HT-29 (cell line): ENCODE results near the gene GREB1. TPM values are rescaled to one million over a fixed set of nuclear protein-coding genes. Genes with fewer than 3 reads are reported as not detected.

Source experiments
- DNase-seq: peaks from one replicate; pipeline ENCODE4 v3.0.0-alpha.2; 2015; ENCODE audit warnings: low spot score
- small RNA-seq: library from RNA; depleted of rRNA; stranded (forward); fragments of <200 nt; gene quantifications from one replicate; pipeline ENCODE3, GENCODE V24; 2014
- total RNA-seq: library from RNA; depleted of rRNA; stranded (reverse); fragments of >200 nt; shearing (Covaris generic); gene quantifications from 2 replicates; pipeline ENCODE4 v1.2.3, GENCODE V29; 2014; rRNA removed

GREB1 gene
- total RNA-seq, 1 experiment from 2014 or later, result not detected

DNA sequence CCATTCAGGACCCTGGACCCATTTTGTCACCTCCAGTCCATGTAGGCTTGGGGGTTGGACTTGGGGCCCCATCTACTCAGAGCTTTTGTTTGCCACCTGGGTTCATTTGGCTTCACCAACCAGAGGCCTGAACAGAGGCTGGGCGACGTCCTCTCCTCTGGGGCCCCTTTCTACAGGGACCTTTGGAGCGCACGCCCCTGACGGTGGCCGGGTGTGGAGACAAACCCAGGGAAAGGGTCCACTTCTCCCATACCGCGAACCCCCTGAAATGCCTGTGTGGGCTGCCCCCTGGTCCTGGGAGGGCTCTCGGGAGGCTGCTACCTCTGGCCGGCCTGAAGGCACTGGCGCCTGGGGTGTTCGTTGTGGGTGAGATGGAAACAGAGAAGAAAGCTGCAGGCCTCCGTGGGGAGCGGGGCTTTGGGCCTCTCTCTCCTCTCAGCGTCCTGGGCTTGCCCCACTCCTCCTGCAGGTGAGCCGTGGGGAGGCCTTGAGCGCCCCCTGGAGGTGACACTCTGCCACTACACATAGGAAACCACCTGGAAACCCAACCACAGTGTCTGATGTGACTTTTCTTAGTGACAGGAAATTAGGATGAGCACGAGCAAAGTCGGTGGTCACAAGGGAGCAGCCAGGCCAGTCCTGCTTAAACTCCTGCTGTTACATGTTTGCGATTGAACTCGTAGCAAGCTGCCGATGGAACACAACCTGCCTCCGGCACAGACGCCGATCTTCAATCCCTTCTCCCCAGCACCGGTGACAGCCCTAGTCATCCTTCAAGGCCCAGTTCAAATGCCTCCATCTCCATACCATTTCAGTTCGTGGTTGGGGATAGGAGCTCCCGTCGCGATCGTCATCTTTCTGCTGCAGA is 148.1 kb downstream of the GREB1 start:
- peak; percentile 59 for DNase-seq

DNA sequence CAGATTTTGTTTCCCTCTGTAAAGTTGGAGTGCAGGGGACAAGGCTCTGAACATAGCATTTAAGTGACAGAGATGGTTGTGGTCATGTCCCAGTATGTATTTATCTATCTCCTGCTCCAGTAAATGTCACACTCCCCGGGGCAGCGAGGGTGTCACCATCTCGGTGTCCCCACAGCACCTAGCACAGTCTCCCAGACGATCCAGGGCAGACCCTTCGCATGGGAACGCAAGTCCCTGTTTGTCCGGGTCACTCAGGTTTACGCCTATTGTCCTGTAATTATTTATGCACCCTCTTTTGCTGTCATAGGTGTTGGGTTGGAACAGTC is 148.7 kb downstream of the GREB1 start:
- no peak for DNase-seq

DNA sequence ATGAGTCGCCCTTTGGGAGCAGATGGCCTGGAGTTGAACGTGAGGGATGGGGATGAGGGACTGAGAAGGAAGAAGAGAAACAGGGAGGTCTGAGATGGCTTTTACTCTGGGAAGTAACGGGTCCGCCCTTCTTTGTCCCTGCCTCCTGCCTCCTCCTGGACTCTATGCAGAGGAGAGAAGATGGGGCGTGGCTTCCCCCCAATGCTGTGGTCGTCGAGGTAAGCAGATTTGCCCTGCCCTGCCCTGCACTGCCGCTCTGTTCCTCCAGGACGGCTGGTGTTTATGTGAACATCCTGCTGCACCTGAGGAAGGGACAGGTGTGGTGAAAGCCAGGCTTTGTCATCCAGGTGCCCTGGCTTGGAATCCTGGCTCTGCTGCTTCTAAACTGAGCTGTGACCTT is 149.6 kb downstream of the GREB1 start:
- DNase-seq, result no peak

DNA sequence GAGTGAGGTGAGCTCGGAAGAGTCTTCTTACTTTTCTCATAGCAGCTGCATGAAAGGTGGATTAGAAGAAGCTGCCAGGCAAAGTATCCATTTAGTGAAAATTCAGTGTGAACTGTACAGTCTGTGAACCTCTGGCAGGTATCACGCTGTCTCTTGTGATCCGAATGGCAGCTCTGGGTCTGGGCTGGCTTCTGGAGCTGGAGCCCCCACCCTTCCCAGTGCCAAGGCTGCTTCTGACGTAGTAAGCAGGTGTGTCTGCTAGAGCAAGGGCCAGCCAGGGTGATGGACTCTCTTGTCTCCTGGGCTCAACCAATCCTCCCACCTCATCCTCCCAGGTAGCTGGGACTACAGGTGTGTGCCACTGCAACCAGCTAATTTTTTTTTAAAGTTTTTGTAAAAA is 150.1 kb downstream of the GREB1 start:
- no peak for DNase-seq

DNA sequence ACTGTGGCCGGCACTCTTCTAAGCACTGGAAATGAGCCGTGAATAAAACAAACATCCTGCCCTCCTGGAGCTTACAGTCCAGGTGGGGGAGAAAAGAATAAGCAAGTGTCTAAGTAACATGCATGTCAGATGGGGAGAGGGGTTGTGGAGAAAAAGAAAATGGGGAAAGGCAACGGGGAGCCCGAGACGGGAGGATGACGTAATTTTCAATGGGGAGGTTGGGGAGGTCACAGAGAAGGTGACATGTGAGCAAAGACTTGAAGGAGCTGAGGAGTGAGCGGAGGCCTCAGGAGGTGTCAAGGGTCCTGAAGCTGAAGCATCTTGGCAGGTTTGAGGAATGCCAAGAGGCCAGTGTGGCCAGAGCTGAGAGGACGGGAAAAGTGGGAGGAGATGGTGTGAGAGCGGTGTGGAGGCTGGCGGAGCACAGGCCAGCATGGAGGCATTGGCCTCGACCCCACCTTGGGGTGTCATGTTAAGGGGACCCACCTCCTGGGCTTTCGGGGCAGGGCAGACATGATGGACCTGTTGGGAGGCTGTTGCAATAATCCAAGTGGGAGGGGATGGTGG is 151.1 kb downstream of the GREB1 start:
- no peak for DNase-seq

DNA sequence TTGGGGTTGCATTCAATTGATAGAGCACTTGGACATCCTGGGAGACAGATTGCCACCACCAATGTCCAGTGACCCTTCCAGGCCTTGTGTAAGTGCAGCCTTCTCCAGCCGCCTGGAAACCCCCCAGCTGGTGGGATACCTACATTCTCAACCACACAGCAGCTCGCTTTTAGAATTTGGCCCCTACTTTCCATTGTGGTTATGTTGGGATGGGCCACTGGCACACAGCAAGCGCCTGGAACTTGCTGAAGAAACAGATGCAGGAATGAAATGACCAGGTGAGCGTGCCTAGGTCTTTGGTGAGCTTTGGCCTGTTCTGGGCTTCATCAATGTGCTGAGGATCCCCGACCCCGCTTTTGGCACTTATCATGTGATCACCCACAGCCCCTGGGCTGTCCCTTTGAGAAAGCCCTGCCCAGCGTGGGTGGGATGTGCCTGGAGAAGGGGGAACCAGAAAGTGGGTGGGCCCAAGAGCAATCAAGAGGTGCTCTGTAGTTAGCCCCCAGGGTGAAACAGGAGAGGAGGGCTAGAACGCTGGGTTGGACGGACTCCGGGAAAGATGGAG is 152.1 kb downstream of the GREB1 start:
- DNase-seq, result no peak

DNA sequence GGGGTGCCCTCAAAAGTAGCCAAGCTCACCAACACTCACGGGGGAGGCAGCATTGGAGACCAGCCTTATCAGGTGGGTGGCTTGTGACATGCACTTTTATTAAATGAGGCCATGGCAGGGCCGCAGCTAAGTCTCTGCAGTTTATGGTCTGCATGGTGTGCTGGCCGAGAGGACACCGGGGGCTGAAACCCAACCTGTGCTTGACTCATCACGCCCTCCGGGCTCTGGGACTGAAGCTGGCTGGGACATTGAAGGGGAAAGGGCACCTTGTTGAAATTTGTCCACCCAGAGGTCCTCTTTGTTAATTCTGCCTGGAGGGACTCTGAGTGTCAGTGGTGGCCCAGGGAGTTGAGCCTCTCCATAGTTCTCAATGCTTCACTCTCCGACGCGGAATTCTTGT is 153.9 kb downstream of the GREB1 start:
- no peak for DNase-seq

DNA sequence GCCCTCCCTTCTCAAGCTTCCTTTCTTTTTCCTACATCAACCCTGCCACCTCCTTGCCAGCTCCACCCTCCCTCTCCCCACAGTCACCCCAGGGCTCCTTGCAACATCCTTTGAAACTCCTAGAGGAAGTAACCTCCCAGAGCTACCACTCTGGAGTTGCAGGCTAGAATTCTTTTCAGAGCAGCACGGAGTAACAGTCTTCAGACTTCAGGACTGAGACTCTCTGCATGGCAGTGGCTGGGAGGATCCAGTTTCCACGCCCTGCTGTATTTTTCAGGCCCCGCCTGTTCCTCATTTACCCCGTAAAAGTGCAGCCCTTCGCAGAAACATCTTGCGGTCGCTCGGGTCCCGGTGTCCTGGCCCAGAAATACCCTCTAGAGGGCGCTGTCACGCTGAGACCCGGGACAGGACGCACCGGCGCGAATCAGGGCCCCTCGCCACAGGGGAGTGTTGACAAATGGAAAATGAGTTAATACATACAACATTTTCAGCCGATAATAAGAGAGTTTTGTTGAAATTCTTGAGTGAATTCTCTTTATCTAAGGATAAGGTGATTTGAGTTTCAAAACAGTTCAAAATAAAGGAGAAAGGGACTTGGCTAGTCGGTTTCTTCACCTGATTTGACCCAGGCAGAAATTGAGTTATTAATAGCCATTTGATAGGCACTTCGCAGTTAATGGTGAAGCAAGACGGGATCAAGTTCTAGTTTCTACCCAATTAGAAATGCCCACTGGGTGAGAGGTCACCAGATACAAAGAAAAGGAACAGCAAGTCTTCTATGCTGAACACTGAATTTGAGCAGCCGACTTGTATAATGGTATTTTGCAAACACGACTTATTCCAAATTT is 154.6 kb downstream of the GREB1 start:
- peak; percentile 75 for DNase-seq

DNA sequence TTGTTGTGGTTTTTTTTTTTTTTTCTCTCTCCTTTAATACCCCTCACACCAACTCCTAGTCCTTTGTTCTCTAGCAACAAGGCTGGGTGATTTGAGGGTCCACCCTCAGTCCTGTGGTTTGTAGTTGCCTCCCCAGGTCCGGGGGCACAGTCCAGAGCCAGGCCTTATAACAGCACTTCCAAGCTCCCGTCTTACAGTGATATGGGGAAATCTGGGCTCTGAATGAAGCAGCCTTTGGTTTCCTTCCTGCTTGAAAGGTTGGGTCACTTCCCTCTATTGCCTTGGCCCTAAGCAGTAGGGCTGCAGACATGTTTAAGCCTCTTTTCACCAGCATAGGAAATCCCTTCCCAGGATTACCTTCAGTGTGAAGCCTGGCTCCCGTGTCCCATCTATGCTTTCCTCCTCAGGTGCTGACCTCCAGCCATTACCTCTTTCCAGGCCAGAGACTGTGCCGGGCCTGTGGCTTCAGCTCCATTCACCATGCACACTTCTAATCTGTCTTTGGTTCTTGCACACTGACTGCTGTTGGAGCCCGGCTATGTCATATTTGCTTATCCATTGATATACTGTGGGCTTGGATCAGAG is 157.3 kb downstream of the GREB1 start:
- no peak for DNase-seq

Small RNAs within 50 kb of the gene (small RNA-seq; reads per million reads assigned to genes)
- gene MIR4429 (not detected), gene RN7SL674P (not detected), gene RNA5SP84 (0.72 reads per million, percentile 10 among the genes with 10 or more reads in this experiment), gene RNU2-13P (231 reads per million, percentile 98 among the genes with 10 or more reads in this experiment)

Other genes starting within 250 kb of the GREB1 start
- gene ROCK2, start 189.4 kb upstream of the GREB1 start, total RNA-seq, result 37.1 and 39.4 TPM in 2 replicates
- 23.7 and 23.9 TPM in 2 replicates for gene E2F6, start 67.9 kb upstream of the GREB1 start, total RNA-seq
- not detected in 2 replicates for gene NTSR2, start 136.2 kb downstream of the GREB1 start, total RNA-seq
- gene LPIN1, start 212.6 kb downstream of the GREB1 start, total RNA-seq, result 5.6 and 6.8 TPM in 2 replicates